Stimulated activated CD8-positive, alpha-beta memory T cell treated with anti-CD3 and anti-CD28 coated beads, Interleukin-12 subunit alpha, Interleukin-12 subunit beta, amount 100 ng/mL, for 4 hours (primary cell): Measurements from ENCODE around the gene CHCHD6.

ENCODE experiments used
- DNase-seq: peaks from one replicate; pipeline ENCODE4 v3.0.0-alpha.2; 2020; ENCODE audit warnings: low read depth

Gene CHCHD6

GRCh38 chr3:126859415-126860246 lies 155.6 kb downstream of the CHCHD6 start:
- DNase-seq = no peak

GRCh38 chr3:126865736-126866135 lies 161.7 kb downstream of the CHCHD6 start:
- no peak for DNase-seq

GRCh38 chr3:126866175-126866759 lies 162.2 kb downstream of the CHCHD6 start:
- no peak for DNase-seq

- no peak for DNase-seq
Measured at GRCh38 chr3:126867190-126867862, 163.3 kb downstream of the CHCHD6 start.

- DNase-seq = no peak
Measured at GRCh38 chr3:126867863-126868200, 163.8 kb downstream of the CHCHD6 start.

GRCh38 chr3:126870608-126871210 lies 166.7 kb downstream of the CHCHD6 start:
- no peak for DNase-seq

- no peak for DNase-seq
Measured at GRCh38 chr3:126872701-126873342, 168.8 kb downstream of the CHCHD6 start.

- DNase-seq = no peak
Measured at GRCh38 chr3:126873416-126873815, 169.4 kb downstream of the CHCHD6 start.

GRCh38 chr3:126878664-126879063 lies 174.6 kb downstream of the CHCHD6 start:
- no peak for DNase-seq

GRCh38 chr3:126880901-126881300 lies 176.9 kb downstream of the CHCHD6 start:
- no peak for DNase-seq

GRCh38 chr3:126881861-126882260 lies 177.8 kb downstream of the CHCHD6 start:
- DNase-seq = no peak

GRCh38 chr3:126883241-126883640 lies 179.2 kb downstream of the CHCHD6 start:
- no peak for DNase-seq

GRCh38 chr3:126885425-126885824 lies 181.4 kb downstream of the CHCHD6 start:
- no peak for DNase-seq

GRCh38 chr3:126886217-126886616 lies 182.2 kb downstream of the CHCHD6 start:
- DNase-seq = no peak

- no peak for DNase-seq
Measured at GRCh38 chr3:126887686-126888085, 183.6 kb downstream of the CHCHD6 start.

GRCh38 chr3:126888186-126888760 lies 184.2 kb downstream of the CHCHD6 start:
- DNase-seq = no peak

GRCh38 chr3:126889276-126890201 lies 185.5 kb downstream of the CHCHD6 start:
- no peak for DNase-seq

GRCh38 chr3:126891141-126891540 lies 187.1 kb downstream of the CHCHD6 start:
- no peak for DNase-seq

- DNase-seq = no peak
Measured at GRCh38 chr3:126891791-126892190, 187.8 kb downstream of the CHCHD6 start.

- DNase-seq = no peak
Measured at GRCh38 chr3:126893651-126894050, 189.6 kb downstream of the CHCHD6 start.

GRCh38 chr3:126894475-126894874 lies 190.4 kb downstream of the CHCHD6 start:
- DNase-seq = no peak
